K562 (cell line): ENCODE measurements around the gene PDE4A. TPM values are rescaled to one million over a fixed set of nuclear protein-coding genes. Genes with fewer than 3 reads are reported as not detected.

ENCODE experiments used
- ATAC-seq: fragments of 200-7000 bp; cut with Tn5 transposase; 3 replicates; pipeline ENCODE4 v1.9.1; 2020; ENCODE audit warnings: moderate library complexity
- BruUV-seq: library from RNA; stranded (reverse); fragments of 400-500 nt; replicated peaks from 2 replicates; lab custom pipeline; 2021; lab: Mats Ljungman, UMichigan
- CTCF ChIA-PET: fragments of 300-600 bp; formaldehyde crosslinking; extraction: SDS; loops from one replicate; lab custom pipeline; 2021; ENCODE audit warnings: low intra/inter-chr PET ratio; lab: Yijun Ruan, JAX
- POLR2A ChIA-PET: fragments of 300-600, 350-650 bp; sonication (Branson Sonifier 250); formaldehyde crosslinking; extraction: SDS; loops from one replicate; lab custom pipeline; 2021; ENCODE audit warnings: antibody characterized with exemption, inconsistent platforms; lab: Yijun Ruan, JAX
- DNase-seq, 4 experiments: peaks; one replicate each; pipeline versions ENCODE4 v3.0.0 to v3.0.0-alpha.2; 2011 to 2018; ENCODE audit warnings: low spot score in 3 of 4, mixed read lengths in 3 of 4; ENCODE audit errors: extremely low read depth in 1 of 4
- FAIRE-seq: peaks from 2 replicates; lab custom pipeline; 2011; peaks lifted over from hg19 to GRCh38; lab: Jason Lieb, UNC
- H2AFZ ChIP-seq: 2 replicates; pipeline ENCODE4 v1.6.0; 2011; ENCODE audit warnings: low read depth, low read length, control low read depth, inconsistent platforms
- H3K27ac ChIP-seq: fragments of 200-600 bp; 3 replicates; pipeline ENCODE4 v1.8.0; 2011; ENCODE audit warnings: low read depth, mild to moderate bottlenecking, control low read depth, inconsistent platforms, low read length, moderate library complexity, mixed read lengths; ENCODE audit errors: extremely low read depth
- H3K27me3 ChIP-seq, 2 experiments: fragments of 300-600 bp in 1 of 2; 2 replicates in 1 of 2; 3 replicates in 1 of 2; pipeline versions ENCODE4 v1.6.0 to v1.8.0; 2011; ENCODE audit warnings: inconsistent platforms in 2 of 2, low read length in 2 of 2, mild to moderate bottlenecking in 1 of 2, mixed read lengths in 1 of 2, moderate library complexity in 1 of 2; ENCODE audit not compliant: control insufficient read depth in 2 of 2, insufficient read depth in 2 of 2
- H3K36me3 ChIP-seq: fragments of 300-600 bp; 3 replicates; pipeline ENCODE4 v1.8.0; 2011; ENCODE audit warnings: mild to moderate bottlenecking, low read length, inconsistent platforms; ENCODE audit not compliant: control insufficient read depth, insufficient read depth
- H3K4me1 ChIP-seq, 2 experiments: fragments of 200-600 bp in 1 of 2; replicated peaks in 1 of 2; 2 replicates in 1 of 2; 3 replicates in 1 of 2; pipeline versions ENCODE4 v1.5.1 to v1.8.0; 2011; ENCODE audit warnings: inconsistent platforms in 2 of 2, low read length in 2 of 2, mild to moderate bottlenecking in 1 of 2, mixed read lengths in 1 of 2, moderate library complexity in 1 of 2; ENCODE audit not compliant: control insufficient read depth in 2 of 2, insufficient read depth in 2 of 2
- H3K4me2 ChIP-seq: 2 replicates; pipeline ENCODE4 v1.6.1; 2011; ENCODE audit warnings: low read length, control low read depth, inconsistent platforms, mixed read lengths; ENCODE audit not compliant: insufficient read depth
- H3K4me3 ChIP-seq: fragments of 200-600 bp; sonication (generic), shearing (Covaris generic); 2 replicates; pipeline ENCODE4 v1.5.1; 2016; ENCODE audit warnings: control low read depth, inconsistent platforms
- H3K79me2 ChIP-seq: fragments of 200-600 bp; 3 replicates; pipeline ENCODE4 v1.8.0; 2011; ENCODE audit warnings: low read length, inconsistent platforms; ENCODE audit not compliant: control insufficient read depth, insufficient read depth
- H3K9ac ChIP-seq, 2 experiments: 2 replicates each; pipeline versions ENCODE4 v1.6.0 to v1.6.1; 2011; ENCODE audit warnings: low read depth in 2 of 2, low read length in 2 of 2, control low read depth in 1 of 2, inconsistent platforms in 1 of 2, mild to moderate bottlenecking in 1 of 2, mixed read lengths in 1 of 2; ENCODE audit not compliant: insufficient read depth in 1 of 2
- H3K9me1 ChIP-seq: one replicate; pipeline ENCODE4 v1.6.0; 2011; ENCODE audit warnings: inconsistent platforms, mild to moderate bottlenecking, low read length, moderate library complexity; ENCODE audit not compliant: control insufficient read depth, insufficient read depth
- H3K9me3 ChIP-seq: replicated peaks from 2 replicates; pipeline ENCODE4 v1.5.1; 2011; ENCODE audit warnings: low read depth, low read length, inconsistent platforms; ENCODE audit not compliant: control insufficient read depth, insufficient read depth
- H4K20me1 ChIP-seq: replicated peaks from 2 replicates; pipeline ENCODE4 v1.6.1; 2011; ENCODE audit warnings: low read length, inconsistent platforms, mixed read lengths; ENCODE audit not compliant: control insufficient read depth, insufficient read depth
- ASH1L ChIP-seq: fragments of 450-650 bp; IDR thresholded peaks from 2 replicates; pipeline ENCODE4 v1.6.1; 2018; ENCODE audit warnings: borderline replicate concordance, mild to moderate bottlenecking, low read depth; ENCODE audit not compliant: partially characterized antibody
- CREB1 ChIP-seq, 2 experiments: sonication (generic) in 1 of 2; formaldehyde crosslinking in 1 of 2; IDR thresholded peaks; 2 replicates each; pipeline versions ENCODE4 v1.6.1 to v1.8.0; 2012 to 2022; ENCODE audit warnings: inconsistent platforms in 1 of 2, mild to moderate bottlenecking in 1 of 2, missing genetic modification reagents in 1 of 2, moderate library complexity in 1 of 2
- CREBBP ChIP-seq: IDR thresholded peaks from one replicate; pipeline ENCODE4 v1.6.1; 2012; ENCODE audit warnings: low read depth, mild to moderate bottlenecking, control low read depth, inconsistent platforms, low read length
- GATAD2A ChIP-seq: fragments of 450-650 bp; IDR thresholded peaks from 2 replicates; pipeline ENCODE4 v1.6.1; 2017
- NKRF ChIP-seq: fragments of 450-650 bp; IDR thresholded peaks from 2 replicates; pipeline ENCODE4 v1.6.1; 2016; ENCODE audit warnings: borderline replicate concordance
- NR1H2 ChIP-seq: sonication (generic); formaldehyde crosslinking; IDR thresholded peaks from 2 replicates; pipeline ENCODE4 v1.4.0; 2020; ENCODE audit warnings: mild to moderate bottlenecking, missing genetic modification reagents
- TFAP4 ChIP-seq: sonication (generic); formaldehyde crosslinking; IDR thresholded peaks from 2 replicates; pipeline ENCODE4 v1.8.0; 2022; ENCODE audit warnings: missing genetic modification reagents, mild to moderate bottlenecking, moderate library complexity, borderline replicate concordance
- ZNF318 ChIP-seq, 2 experiments: fragments of 450-650 bp; IDR thresholded peaks; 2 replicates each; pipeline ENCODE4 v1.6.1; 2016; ENCODE audit warnings: mild to moderate bottlenecking in 2 of 2, borderline replicate concordance in 1 of 2, low read depth in 1 of 2, moderate library complexity in 1 of 2
- ZNF436 ChIP-seq: fragments of 250-450, 450-650 bp; sonication (Bioruptor Pico); formaldehyde crosslinking; IDR thresholded peaks from 2 replicates; pipeline ENCODE4 v1.7.0; 2020; ENCODE audit warnings: mild to moderate bottlenecking
- WGBS: fragments of 100-300 bp; shearing (Covaris generic); methylation state at CpG from one replicate; pipeline ENCODE4 v1.1.6; 2016; ENCODE audit warnings: low coverage, mixed read lengths; ENCODE audit not compliant: insufficient coverage; ENCODE audit errors: missing lambda C conversion rate; 5-methylcytosine and 5-hydroxymethylcytosine counted together
- in situ Hi-C: fragments of 300-500 bp; cut with MboI; formaldehyde crosslinking; loops from 4 replicates; pipeline ENCODE4 v1.15.0; 2018; ENCODE audit warnings: inconsistent platforms, mixed read lengths
- intact Hi-C: fragments of 100-400 bp; cut with micrococcal nuclease; formaldehyde crosslinking; loops from 2 replicates; pipeline ENCODE4 v1.14.2; 2022
- polyA plus RNA-seq, 8 experiments: library from polyadenylated mRNA; depleted of rRNA in 4 of 8; stranded (reverse) in 5 of 8; unstranded in 3 of 8; fragments of >200 nt; fragmentation: Nextera tagmentation in 2 of 8; fragmentation: Illumina TruSeq in 1 of 8; extraction: Ambion mirVana in 2 of 8; extraction: Trizol in 1 of 8; gene quantifications; 2 replicates each; pipeline versions ENCODE4 v1.2.1 to v1.2.3, GENCODE V29; 2011 to 2014; ENCODE audit warnings: inconsistent platforms in 1 of 8, missing spikeins in 1 of 8
- total RNA-seq, 7 experiments: library from RNA; depleted of rRNA in 6 of 7; stranded (reverse); fragments of >200 nt in 6 of 7; fragmentation: Illumina TruSeq in 2 of 7; extraction: Trizol in 2 of 7; gene quantifications; 2 replicates each; pipeline versions ENCODE4 v1.2.1 to v1.2.3, GENCODE V29; 2011 to 2021; ENCODE audit warnings: low replicate concordance in 1 of 7

The PDE4A gene
- total and polyA plus RNA-seq, 9 of the 15 experiments (the other 6 are each of a cell fraction or from before 2014, with no cell fraction given): 0.66 to 26.9 (median 4.6) TPM

- Histone ChIP-seq H3K4me3 (peak overlapping the region; percentile 53), H3K4me1 (peaks cover 33 to 56% of the 10 kb centered on the region in 2 experiments; a peak in 4 of 5 replicates), H3K36me3 (no peaks in the 10 kb centered on the region), H3K27ac (peak overlapping the region; percentile 80), H3K4me2 (peak overlapping the region; percentile 92), H3K79me2 (peaks cover 76% of the 10 kb centered on the region), H3K9ac (peak overlapping the region; percentile 71 to 98), H3K9me3 (no peaks in the 10 kb centered on the region), H3K27me3 (no peaks in the 10 kb centered on the region), H4K20me1 (peaks cover 13% of the 10 kb centered on the region), H3K9me1 (no peaks in the 10 kb centered on the region), H2AFZ (peak overlapping the region; percentile 90)
- POLR2A ChIA-PET: interaction anchor here (0.7 to 2.0 kb wide), 4 partner anchors 11 to 164 kb away, joined by 3 to 8 read pairs (median 4); no protein-coding TSS in a partner anchor
- 3% methylated on average over 31 of the region's 38 CpGs for WGBS
- DNase-seq: peak; percentile 76 to 92 (median 82)
- CTCF ChIA-PET: interaction anchor here (2.0 kb wide), 1 partner anchor 20 kb away, joined by 8 read pairs; the partner anchor contains the start of gene CDC37
- no TSS peak for BruUV-seq
- peak; percentile 82 for ATAC-seq
- in situ Hi-C loops (no loop called here), intact Hi-C loops (loop anchor here (5.0 kb wide), 1 partner anchor 53 kb away; no protein-coding TSS in a partner anchor)
- FAIRE-seq: peak; percentile 74
- no peak for TF ChIP-seq ZNF436 (CRISPR knock-in tag)
- TF ChIP-seq CREBBP: no peak
- TF ChIP-seq TFAP4: peak; percentile 75; the same call in 1 of the 2 replicates
- no peak for TF ChIP-seq ASH1L
- no peak for TF ChIP-seq ZNF318 (IDR thresholded peaks at IDR 0.05; ENCODE audit: borderline replicate concordance in 1 of 2, low read depth in 1 of 2)
- TF ChIP-seq NR1H2: no peak
- no peak; the same call in 1 of the 2 replicates for TF ChIP-seq NKRF
- peak; percentile 25; the same call in 1 of the 2 replicates for TF ChIP-seq CREB1 (IDR thresholded peaks at IDR 0.05)
- TF ChIP-seq CREB1 (CRISPR knock-in tag; IDR thresholded peaks at IDR 0.05): 0 out of 2 replicates have a peak, but pooled peaks have one; percentile 57
- peak; percentile 93 for TF ChIP-seq GATAD2A
These were observed 3.8 kb downstream of the PDE4A start for GRCh38 chr19:10424011-10424637.
